ENCODE data around the gene PTPRT. TPM values are rescaled to one million over a fixed set of nuclear protein-coding genes. Genes with fewer than 3 reads are reported as not detected.

The PTPRT gene
- total and polyA plus RNA-seq, 2 of the 13 experiments (the other 11 are each of a cell fraction or from before 2014, with no cell fraction given) = under 0.01 to 0.09 TPM

DNA sequence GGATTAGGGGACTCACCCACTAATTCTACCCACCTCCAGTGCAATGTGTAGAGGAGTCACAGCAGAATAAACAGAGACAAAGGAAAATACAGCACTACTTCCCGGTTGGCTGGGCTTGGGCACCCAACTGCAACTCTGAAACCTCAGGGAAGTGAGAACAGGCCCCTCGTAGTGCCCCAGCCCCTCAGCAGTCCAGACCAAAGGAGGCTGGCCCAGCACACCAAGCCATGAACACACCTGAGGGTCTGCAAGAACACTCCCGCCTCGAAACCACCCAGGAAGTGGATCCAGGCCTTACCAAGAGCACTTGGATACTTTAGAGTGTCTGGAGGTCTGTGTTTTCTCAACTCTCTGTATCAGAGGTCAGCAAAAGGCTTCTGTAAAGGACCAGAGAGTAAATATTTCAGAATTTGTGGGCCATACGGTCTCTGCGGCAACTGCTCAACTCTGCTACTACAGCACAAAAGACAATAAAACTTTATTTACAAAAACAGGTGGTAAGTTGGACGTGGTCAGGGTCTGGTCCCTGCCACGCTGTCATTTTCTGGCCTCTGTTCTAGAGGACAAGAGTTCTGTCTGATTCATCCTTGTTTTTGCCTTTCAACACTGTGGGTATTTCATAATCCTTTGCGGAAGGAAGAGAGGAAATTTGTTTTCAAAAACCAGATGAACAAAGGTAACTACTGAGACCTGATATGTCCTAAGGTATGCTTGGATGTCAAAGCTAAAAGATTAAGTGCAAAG is 154.6 kb downstream of the PTPRT start (continued):
- no peak for TF ChIP-seq HNF1A (IDR thresholded peaks at IDR 0.05; ENCODE audit: low read depth)
- TF ChIP-seq HNF1A (CRISPR knock-in tag; IDR thresholded peaks at IDR 0.05; ENCODE audit: borderline replicate concordance) = no peak
- no peak for TF ChIP-seq ATF1 (CRISPR knock-in tag; IDR thresholded peaks at IDR 0.05)
- no peak for TF ChIP-seq ELF4 (CRISPR knock-in tag; IDR thresholded peaks at IDR 0.05; ENCODE audit: borderline replicate concordance)
- peak; percentile 58 for TF ChIP-seq CEBPG (CRISPR knock-in tag; IDR thresholded peaks at IDR 0.05)
- TF ChIP-seq MED1 (CRISPR knock-in tag; IDR thresholded peaks at IDR 0.05) = peak; percentile 35; the same call in 1 of the 2 replicates
- peak in 1 of 2 experiments; percentile 10; a peak in 1 of 4 replicates for TF ChIP-seq EP300 (IDR thresholded peaks at IDR 0.05; ENCODE audit: low read depth in 2 of 2, low read length in 2 of 2)
- no peak for TF ChIP-seq EP300 (CRISPR knock-in tag; IDR thresholded peaks at IDR 0.05; ENCODE audit: borderline replicate concordance)
- no peak for TF ChIP-seq SP5 (CRISPR knock-in tag; IDR thresholded peaks at IDR 0.05; ENCODE audit: borderline replicate concordance, low read depth)
- TF ChIP-seq ZBTB44 (CRISPR knock-in tag; IDR thresholded peaks at IDR 0.05) = no peak
- no peak for TF ChIP-seq ZNF264 (CRISPR knock-in tag; IDR thresholded peaks at IDR 0.05)
- TF ChIP-seq RBFOX2 (IDR thresholded peaks at IDR 0.05; ENCODE audit: low read depth, low read length) = no peak
- TF ChIP-seq NRL (CRISPR knock-in tag; IDR thresholded peaks at IDR 0.05; ENCODE audit: borderline replicate concordance) = no peak
- TF ChIP-seq ZFYVE20 (CRISPR knock-in tag; IDR thresholded peaks at IDR 0.05; ENCODE audit: borderline replicate concordance, low read depth) = no peak
- TF ChIP-seq ZNF709 (CRISPR knock-in tag; IDR thresholded peaks at IDR 0.05) = no peak
- TF ChIP-seq, protein P1, sequence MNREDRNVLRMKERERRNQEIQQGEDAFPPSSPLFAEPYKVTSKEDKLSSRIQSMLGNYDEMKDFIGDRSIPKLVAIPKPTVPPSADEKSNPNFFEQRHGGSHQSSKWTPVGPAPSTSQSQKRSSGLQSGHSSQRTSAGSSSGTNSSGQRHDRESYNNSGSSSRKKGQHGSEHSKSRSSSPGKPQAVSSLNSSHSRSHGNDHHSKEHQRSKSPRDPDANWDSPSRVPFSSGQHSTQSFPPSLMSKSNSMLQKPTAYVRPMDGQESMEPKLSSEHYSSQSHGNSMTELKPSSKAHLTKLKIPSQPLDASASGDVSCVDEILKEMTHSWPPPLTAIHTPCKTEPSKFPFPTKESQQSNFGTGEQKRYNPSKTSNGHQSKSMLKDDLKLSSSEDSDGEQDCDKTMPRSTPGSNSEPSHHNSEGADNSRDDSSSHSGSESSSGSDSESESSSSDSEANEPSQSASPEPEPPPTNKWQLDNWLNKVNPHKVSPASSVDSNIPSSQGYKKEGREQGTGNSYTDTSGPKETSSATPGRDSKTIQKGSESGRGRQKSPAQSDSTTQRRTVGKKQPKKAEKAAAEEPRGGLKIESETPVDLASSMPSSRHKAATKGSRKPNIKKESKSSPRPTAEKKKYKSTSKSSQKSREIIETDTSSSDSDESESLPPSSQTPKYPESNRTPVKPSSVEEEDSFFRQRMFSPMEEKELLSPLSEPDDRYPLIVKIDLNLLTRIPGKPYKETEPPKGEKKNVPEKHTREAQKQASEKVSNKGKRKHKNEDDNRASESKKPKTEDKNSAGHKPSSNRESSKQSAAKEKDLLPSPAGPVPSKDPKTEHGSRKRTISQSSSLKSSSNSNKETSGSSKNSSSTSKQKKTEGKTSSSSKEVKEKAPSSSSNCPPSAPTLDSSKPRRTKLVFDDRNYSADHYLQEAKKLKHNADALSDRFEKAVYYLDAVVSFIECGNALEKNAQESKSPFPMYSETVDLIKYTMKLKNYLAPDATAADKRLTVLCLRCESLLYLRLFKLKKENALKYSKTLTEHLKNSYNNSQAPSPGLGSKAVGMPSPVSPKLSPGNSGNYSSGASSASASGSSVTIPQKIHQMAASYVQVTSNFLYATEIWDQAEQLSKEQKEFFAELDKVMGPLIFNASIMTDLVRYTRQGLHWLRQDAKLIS (CRISPR knock-in tag; IDR thresholded peaks at IDR 0.05) = no peak
- no peak for TF ChIP-seq ZNF720 (CRISPR knock-in tag; IDR thresholded peaks at IDR 0.05)
- TF ChIP-seq GABPB1 (CRISPR knock-in tag; IDR thresholded peaks at IDR 0.05) = no peak
- no peak for TF ChIP-seq ZBTB21 (CRISPR knock-in tag; IDR thresholded peaks at IDR 0.05)
- no peak for TF ChIP-seq U2AF2 (IDR thresholded peaks at IDR 0.05; ENCODE audit: low read depth, low read length)
- no peak for TF ChIP-seq TEAD3 (CRISPR knock-in tag; optimal IDR thresholded peaks at IDR 0.05; ENCODE audit: borderline replicate concordance)
- no peak for TF ChIP-seq ZNF225 (CRISPR knock-in tag; IDR thresholded peaks at IDR 0.05)
- TF ChIP-seq MED13 (CRISPR knock-in tag; IDR thresholded peaks at IDR 0.05) = no peak
